SK-N-SH (cell line): Measurements from ENCODE around the gene DCHS1.

Experiments used
- FOXM1 ChIP-seq: IDR thresholded peaks from 2 replicates; pipeline ENCODE4 v1.4.0; 2012; ENCODE audit warnings: low read depth, mild to moderate bottlenecking
- TF ChIP-seq, protein P1 (sequence below): IDR thresholded peaks from 2 replicates; pipeline ENCODE4 v1.4.0; 2012; ENCODE audit warnings: low read depth

DNA sequence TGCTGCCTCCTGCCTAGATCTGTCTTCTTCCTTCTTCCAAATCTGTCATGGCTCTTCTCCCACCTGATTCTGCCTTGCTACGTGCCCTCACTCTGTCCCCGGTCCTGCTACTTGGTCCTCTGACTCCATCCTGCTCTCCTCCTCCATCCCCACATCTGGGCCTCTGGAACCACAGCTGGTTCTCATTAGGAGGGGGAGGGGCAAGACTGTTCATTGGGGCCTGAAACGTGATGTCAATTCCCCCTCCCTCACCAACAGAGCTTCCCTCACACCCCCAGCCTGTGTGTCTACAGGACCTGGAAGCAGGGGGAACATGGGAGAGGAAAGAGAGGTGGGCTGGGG lies 9.1 kb downstream of the DCHS1 start:
- no peak for TF ChIP-seq FOXM1
- TF ChIP-seq, protein P1, sequence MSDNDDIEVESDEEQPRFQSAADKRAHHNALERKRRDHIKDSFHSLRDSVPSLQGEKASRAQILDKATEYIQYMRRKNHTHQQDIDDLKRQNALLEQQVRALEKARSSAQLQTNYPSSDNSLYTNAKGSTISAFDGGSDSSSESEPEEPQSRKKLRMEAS, result no peak
